Measurements from ENCODE around the gene PTPRN2. TPM values are rescaled to one million over a fixed set of nuclear protein-coding genes. Genes with fewer than 3 reads are reported as not detected.

Gene PTPRN2
- polyA plus RNA-seq, 1 experiment = 0.02 TPM

DNA sequence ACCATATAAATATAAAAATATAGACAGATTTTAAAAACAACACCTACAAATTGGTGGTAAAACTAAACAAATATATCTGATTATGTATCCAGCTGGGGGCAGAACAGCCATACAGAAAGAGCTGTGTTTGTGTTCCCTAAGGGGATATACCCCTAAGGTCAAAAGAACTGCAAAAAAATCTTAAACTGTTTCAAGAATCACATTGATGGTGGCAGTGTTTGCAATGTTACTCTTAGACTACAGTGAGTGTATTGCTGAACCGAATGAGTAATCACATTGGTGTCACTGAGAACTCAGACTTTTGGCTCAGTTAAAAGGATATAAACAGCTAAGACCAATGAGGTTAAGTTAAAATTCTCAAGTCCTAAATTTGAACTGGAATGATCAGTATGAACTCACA lies 27.1 kb upstream of the PTPRN2 start:
- DNase-seq (ENCODE audit: low read depth, low spot score) = peak; percentile 6
- CTCF ChIA-PET = no interaction called here
- Histone ChIP-seq H3K27ac (ENCODE audit: low read depth, low read length) (no peak overlapping the region), H3K4me3 (ENCODE audit: low read depth, low read length) (no peak overlapping the region), H3K9me3 (ENCODE audit: control insufficient read depth, insufficient read depth, low read length) (no peaks in the 10 kb centered on the region), H3K27me3 (ENCODE audit: control insufficient read depth, insufficient read depth, low read length) (no peaks in the 10 kb centered on the region)
- TF ChIP-seq CTCF (IDR thresholded peaks at IDR 0.05; ENCODE audit: low read depth, low read length) = no peak
- POLR2A ChIA-PET = interaction anchor here (0.8 kb wide), 1 partner anchor 11 kb away, joined by 3 read pairs; no protein-coding TSS in a partner anchor

DNA sequence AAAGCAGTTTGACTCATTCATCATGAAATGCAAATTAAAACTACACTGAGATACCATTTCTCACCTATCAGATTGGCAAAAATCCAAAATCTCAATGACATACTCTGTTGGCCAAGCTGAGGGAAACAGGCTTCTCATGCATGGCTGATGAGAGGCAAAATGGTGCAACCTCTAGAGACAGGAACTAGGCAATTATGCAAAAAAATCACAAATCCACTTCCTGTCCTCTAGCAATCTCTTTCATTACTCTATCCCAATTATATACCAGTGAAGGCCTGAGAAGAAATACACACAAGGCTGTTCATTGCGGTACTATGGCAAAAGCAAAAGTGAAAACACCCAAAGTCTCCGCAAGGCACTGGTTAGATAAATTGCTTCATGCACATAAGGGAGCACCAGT lies 25.9 kb upstream of the PTPRN2 start:
- ChIA-PET CTCF (interaction anchor here (0.6 to 1.1 kb wide), 3 partner anchors 34 to 365 kb away, joined by 3 to 5 read pairs (median 3); no protein-coding TSS in a partner anchor), POLR2A (no interaction called here)
- Histone ChIP-seq H3K4me3 (ENCODE audit: low read depth, low read length) (no peak overlapping the region), H3K9me3 (ENCODE audit: control insufficient read depth, insufficient read depth, low read length) (no peaks in the 10 kb centered on the region), H3K27ac (ENCODE audit: low read depth, low read length) (no peak overlapping the region), H3K27me3 (ENCODE audit: control insufficient read depth, insufficient read depth, low read length) (no peaks in the 10 kb centered on the region)
- TF ChIP-seq CTCF (IDR thresholded peaks at IDR 0.05; ENCODE audit: low read depth, low read length) = no peak
- DNase-seq (ENCODE audit: low read depth, low spot score) = no peak

GRCh38 chr7:158612546-158612945 lies 24.9 kb upstream of the PTPRN2 start:
- Histone ChIP-seq H3K27me3 (ENCODE audit: control insufficient read depth, insufficient read depth, low read length) (no peaks in the 10 kb centered on the region), H3K27ac (ENCODE audit: low read depth, low read length) (no peak overlapping the region), H3K9me3 (ENCODE audit: control insufficient read depth, insufficient read depth, low read length) (no peaks in the 10 kb centered on the region), H3K4me3 (ENCODE audit: low read depth, low read length) (no peak overlapping the region)
- ChIA-PET POLR2A (no interaction called here), CTCF (interaction anchor here (1.1 to 2.5 kb wide), 2 partner anchors 365 to 366 kb away, joined by 3 to 8 read pairs; no protein-coding TSS in a partner anchor)
- no peak for TF ChIP-seq CTCF (IDR thresholded peaks at IDR 0.05; ENCODE audit: low read depth, low read length)
- no peak for DNase-seq (ENCODE audit: low read depth, low spot score)

- Histone ChIP-seq H3K27me3 (ENCODE audit: control insufficient read depth, insufficient read depth, low read length) (no peaks in the 10 kb centered on the region), H3K9me3 (ENCODE audit: control insufficient read depth, insufficient read depth, low read length) (no peaks in the 10 kb centered on the region), H3K4me3 (ENCODE audit: low read depth, low read length) (no peak overlapping the region), H3K27ac (ENCODE audit: low read depth, low read length) (no peak overlapping the region)
- DNase-seq (ENCODE audit: low read depth, low spot score) = no peak
- TF ChIP-seq CTCF (IDR thresholded peaks at IDR 0.05; ENCODE audit: low read depth, low read length) = no peak
- ChIA-PET POLR2A (no interaction called here), CTCF (interaction anchor here (2.5 kb wide), 1 partner anchor 366 kb away, joined by 8 read pairs; no protein-coding TSS in a partner anchor)
Observed at GRCh38 chr7:158611541-158611940, 23.9 kb upstream of the PTPRN2 start.

DNA sequence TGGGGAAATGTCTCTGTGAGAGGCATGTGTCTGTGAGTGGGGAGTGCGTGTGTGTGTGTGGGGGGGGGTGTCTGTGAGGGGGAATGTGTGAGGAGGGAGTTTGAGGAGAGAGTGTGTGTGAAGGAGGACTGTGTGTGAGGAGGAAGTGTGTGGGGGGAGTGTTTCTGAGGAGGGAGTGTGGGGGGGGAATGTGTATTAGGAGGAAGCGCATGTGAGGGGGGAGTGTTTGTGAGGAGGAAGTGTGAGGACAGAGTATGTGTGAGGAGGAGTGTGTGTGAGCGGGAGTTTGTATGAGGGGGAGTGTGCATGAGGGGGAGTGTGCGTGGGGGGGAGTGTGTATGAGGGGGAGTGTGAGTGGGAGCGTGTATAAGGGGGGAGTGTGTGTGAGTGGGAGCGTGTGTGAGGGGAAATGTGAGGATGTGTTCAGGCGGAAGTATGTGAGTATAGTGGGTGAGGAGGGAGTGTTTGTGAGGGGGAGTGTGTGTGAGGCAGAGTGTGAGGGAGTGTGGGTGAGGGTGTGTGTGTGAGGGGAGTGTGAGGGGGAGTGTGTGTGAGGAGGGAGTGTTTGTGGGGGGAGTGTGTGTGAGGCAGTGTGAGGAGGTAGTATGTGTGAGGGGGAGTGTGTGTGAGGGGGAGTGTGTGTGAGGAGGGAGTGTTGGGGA lies 21.8 kb upstream of the PTPRN2 start:
- Histone ChIP-seq H3K4me3 (ENCODE audit: low read depth, low read length) (no peak overlapping the region), H3K9me3 (ENCODE audit: control insufficient read depth, insufficient read depth, low read length) (no peaks in the 10 kb centered on the region), H3K27ac (ENCODE audit: low read depth, low read length) (no peak overlapping the region), H3K27me3 (ENCODE audit: control insufficient read depth, insufficient read depth, low read length) (no peaks in the 10 kb centered on the region)
- DNase-seq (ENCODE audit: low read depth, low spot score) = no peak
- ChIA-PET CTCF (no interaction called here), POLR2A (no interaction called here)
- no peak for TF ChIP-seq CTCF (IDR thresholded peaks at IDR 0.05; ENCODE audit: low read depth, low read length)
